HG02678 (cell line): ENCODE results near the gene AMPH.
"Not testable (repeated sequence)": the region's sequence is repeated elsewhere in the genome, so short reads cannot be mapped to it uniquely, and the experiment has no call there.

Experiments used
- ATAC-seq: cut with Tn5 transposase; IDR thresholded peaks from one replicate; pipeline ENCODE4 v1.9.1; 2021; ENCODE audit warnings: mild to moderate bottlenecking, moderate library complexity; ENCODE audit not compliant: unreplicated experiment

The AMPH gene

DNA sequence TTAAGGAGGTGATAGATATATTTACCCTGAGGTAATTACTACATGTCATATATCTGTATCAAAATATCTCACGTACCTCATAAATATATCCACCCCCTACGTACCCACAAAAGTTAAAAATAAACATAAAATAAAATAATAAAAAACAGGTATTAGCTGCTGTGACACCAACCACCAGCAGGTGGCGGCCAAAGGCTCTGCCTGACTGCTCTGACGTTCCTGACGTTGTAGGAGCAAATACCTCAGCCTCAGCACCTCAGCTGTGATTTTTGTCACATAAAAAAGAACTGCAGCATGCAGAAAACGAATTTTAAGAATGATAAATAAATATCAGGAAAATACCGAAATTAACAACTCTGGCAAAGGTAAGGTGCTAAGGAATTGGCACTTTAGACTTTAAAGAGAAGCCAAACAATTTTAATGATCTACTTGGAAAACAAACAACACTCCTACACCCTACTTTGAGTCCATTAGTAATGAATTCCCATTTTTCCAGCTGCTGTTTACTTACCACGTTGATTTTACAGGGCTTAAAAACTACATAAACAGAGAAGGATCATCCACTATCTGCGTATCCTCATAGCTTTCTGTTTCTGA lies 232.3 kb downstream of the AMPH start:
- peak; percentile 63 for ATAC-seq

DNA sequence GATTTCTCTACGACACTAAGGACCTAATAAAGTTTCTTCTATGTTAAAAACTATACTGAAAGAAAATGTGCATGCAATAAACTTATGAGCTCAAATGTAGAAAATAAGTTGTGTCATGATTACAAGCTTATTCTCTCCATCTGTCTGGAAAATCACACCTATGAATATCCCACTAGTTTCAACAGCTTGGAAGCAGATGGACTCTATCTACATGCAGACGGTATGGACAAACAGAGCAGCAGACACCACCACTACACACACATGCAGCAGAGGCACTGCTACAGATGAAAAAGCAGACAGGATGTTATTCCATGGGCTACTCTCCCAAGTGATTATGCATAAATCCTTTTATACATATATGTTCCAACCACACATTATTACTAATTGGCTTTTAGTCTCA lies 234.3 kb downstream of the AMPH start:
- ATAC-seq = no peak

DNA sequence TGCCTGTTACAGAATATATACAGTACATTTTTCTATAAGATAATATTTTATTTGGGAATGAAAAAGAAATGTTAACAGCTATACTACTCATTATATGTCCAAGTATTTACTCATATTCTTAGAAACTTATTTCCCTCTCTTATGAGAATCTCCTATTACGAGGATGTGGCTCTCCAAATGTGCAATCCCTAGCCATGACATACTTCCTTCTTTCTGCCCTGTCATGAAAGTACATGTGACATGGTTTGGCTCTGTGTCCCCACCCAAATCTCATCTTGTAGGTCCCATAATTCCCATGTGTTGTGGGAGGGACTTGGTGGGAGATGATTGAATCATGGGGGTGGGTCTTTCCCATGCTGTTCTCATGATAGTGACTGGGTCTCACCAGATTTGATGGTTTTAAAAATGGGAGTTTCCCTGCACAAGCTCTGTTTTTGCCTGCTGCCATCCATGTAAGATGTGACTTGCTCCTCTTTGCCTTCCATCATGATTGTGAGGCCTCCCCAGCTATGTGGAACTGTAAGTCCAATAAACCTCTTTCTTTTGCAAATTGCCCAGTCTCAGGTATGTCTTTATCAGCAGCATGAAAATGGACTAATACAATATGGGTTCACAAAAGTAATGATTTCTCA lies 235.1 kb downstream of the AMPH start:
- not testable (repeated sequence) for ATAC-seq

DNA sequence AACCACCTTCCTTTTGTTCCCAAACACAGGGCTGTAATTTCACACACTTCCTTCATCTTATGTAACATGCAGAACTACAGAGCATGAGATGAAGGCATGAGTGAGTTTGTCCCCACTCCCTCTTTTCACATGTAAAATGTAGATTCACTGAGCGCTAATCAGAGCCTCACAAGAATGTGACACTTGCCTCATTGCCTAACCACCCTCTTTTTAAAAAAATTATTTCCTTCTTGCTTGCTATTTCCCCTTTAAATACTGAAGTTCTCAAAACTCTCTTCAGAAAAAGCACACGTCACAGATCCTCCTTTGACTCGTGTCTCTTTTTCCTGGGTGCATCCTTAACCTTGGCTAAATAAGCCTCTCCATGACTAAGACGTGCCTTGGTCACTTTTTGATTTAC lies 236.5 kb downstream of the AMPH start:
- ATAC-seq = no peak

DNA sequence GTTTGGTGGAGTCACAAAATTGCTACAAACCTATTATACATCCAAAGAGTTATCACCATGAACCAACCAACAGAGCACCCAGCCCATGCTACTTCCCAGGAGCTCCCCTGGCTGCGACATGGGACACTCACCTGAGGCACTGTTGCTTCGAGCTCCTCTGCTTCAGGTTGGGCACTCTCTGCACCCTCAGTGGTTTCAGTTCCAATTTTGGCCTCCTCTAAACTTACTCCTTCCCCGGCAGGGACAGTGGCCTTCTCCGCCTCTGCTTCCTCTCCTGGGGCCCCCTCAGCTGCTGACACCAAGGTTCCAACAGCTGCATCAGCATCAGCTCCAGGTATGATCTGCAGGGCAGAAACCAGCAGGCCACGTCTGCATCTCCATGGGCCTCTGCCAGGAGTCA lies 237.3 kb downstream of the AMPH start:
- peak; percentile 79 for ATAC-seq

DNA sequence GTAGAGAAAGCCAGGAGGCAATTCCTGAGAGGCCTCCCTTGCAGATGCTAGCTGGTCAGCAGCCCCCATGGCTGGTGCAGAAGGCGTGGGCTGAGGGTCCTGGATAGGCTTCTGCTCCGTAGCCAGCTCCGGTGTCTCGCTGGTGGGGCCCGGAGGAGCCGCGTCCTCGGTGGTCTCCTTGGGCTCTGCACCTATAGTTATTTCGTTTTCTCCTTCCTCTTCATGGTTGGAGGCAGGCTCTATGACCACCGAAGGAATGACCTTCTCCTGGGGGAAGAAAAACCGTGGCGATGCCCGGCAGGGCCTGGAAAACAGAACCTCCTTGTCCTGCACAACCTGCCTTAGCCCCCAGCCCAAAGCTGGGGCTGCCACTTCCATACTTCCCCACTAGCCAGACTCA lies 239.4 kb downstream of the AMPH start:
- ATAC-seq = no peak

DNA sequence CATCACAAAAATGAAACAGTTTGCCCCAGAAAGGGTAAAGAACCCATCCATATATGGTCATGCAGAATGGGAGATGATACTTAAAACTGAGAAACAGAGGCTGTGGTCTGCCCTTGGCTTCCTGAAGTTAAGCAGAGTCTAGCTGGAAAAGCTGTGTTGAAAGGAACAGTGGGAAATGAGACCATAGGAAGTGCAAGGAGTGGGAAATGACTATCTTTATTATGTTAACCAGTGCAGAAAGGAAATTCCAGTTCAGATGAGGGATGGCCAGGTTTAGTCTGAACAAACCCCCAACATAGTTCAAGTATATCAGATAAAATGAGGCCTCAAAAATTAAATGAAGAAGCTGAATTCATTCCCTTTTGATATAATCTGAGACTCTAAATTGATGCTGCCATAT lies 245.5 kb downstream of the AMPH start:
- no peak for ATAC-seq

DNA sequence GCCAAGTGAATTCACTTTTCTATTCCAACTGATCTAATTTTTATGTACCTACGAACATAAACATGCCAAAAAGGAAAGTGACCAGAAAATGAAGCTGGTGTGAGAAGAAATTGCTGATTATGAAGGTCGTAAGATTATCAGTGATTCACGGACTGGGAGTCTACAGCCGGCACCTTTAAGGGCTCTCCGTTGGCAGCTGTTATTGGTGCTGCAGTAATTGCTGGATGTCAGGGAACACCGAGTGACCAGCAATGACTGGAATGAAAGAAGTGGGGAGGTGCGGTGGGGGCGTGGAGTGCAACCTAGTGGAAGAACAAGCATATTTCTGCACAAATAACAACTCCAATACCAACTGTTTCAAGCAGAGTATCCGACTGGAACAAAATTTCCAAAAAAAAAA lies 247.9 kb downstream of the AMPH start:
- no peak for ATAC-seq

DNA sequence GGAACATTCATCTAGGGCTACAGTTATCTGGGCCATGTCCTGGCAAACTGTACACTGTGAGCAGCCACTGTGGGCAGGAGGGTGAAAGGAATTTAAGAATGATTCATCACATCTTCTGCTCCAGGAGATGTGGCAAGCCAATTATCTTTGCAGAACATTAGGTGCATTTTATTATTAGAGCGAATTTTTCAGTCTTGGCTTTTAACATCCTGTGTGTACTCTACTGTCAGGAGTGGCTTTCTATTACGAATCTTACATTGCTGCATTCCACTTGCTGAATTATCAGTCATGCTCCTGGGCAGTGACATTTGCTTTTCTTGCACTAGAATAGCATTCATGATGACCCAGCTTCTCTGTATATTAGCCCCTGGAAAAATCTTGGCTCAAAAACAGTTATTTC lies 248.5 kb downstream of the AMPH start:
- no peak for ATAC-seq

DNA sequence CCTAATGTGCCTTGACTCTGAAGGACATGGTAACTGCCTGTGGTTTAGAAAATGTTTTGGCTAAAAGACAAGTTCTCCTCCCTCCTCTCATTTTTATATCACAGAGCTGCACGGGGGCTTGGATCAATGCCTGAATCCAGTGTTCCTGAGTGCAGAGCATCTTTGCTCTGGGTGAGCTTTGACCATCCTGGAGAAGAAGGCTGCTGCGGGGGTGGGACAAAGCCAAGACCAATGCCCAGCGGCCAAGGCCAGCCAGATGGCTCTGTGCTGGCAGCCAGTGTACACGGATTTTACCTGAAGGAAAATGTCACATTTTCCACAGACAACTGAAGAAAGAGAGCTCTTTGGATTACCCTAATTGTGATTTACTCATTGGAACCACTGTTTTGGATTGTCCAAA lies 255.7 kb downstream of the AMPH start:
- no peak for ATAC-seq

DNA sequence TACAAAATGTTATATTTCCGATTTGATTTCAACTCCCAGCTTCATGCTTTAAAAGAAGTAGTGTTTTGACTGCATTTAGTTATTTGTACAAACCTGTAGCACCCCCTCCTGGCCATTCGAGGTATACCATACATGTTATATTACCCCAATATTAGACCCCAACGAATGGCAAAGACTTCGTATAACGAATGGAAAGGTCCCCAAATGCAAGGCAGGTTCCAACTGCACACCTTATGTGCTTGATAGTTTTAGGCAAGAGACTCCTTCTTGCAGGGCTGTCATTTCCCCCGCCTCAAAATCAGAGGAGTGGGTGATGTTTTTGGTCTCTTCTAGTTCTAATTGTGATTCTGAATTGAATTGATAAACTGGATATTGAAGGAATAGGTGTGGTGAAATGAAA lies 256.7 kb downstream of the AMPH start:
- no peak for ATAC-seq

DNA sequence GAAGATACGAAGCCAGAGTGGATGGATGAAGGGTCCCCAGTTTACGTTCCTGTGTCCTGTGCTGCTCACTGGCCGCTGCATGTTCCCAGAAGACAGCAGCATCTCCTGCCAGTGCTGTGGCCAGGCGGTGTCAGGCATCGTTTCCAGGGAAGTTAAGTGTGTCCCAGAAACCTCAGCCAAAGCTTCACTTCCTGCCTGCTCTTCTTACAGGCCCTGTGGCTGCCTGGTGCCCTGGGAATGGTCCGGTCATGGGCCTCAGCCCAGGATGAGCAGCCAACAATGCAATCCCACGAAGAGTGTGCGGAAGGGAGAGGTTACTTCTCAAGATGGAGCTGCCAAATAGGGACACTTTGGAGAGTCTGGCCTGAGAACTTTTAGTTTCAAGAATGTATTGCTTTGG lies 258.0 kb downstream of the AMPH start:
- ATAC-seq = no peak

DNA sequence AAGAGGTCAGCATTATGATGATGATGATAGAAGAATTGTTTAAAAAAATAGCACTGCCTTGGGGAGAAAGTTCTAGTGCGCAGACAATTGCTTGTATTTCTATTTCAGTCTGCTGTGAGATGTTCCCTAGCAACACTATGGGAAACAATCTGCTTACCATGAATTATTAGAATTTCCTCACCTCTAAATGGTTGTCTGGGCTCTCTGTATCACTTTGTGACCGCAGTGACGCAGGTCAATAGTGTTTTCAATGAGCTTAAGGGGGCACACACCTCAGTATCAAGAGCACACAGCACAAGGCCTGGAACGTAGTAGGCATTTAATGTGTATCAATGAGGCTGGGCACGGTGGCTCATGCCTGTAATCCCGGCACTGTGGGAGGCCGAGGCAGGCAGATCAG lies 258.9 kb downstream of the AMPH start:
- ATAC-seq = no peak

DNA sequence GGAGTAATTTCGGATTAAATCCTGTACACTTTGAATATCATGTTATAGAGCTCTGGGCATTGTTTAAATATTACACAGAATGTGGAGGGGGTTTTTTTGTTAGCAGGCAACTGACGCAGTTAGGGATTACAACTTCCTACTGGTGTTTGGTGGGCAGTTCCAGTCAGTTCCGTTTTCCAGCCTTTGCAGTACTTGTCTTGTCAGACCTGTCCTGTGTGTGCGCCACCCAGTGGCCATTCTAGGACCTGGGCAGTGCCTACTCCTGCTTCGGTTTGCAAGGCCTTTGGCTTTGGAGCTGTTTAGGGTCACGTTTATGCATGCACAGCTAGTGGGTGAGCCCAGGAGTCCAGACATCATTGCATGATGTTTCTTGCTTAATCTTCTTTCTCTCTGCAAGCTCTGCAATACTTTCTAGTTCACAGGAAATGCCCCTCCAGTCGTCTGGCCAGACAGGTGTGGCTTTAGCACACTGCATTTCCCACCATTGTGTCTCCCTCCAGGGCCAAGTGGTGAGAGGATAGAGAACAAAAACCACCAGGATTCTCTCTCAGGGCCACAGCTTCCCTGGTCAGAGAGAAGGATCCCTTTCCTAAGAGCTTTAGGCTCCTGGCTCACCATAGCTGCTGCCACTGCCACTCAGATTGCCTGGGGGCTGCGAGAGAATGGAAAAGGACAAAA lies 261.2 kb downstream of the AMPH start:
- ATAC-seq = peak; percentile 66

DNA sequence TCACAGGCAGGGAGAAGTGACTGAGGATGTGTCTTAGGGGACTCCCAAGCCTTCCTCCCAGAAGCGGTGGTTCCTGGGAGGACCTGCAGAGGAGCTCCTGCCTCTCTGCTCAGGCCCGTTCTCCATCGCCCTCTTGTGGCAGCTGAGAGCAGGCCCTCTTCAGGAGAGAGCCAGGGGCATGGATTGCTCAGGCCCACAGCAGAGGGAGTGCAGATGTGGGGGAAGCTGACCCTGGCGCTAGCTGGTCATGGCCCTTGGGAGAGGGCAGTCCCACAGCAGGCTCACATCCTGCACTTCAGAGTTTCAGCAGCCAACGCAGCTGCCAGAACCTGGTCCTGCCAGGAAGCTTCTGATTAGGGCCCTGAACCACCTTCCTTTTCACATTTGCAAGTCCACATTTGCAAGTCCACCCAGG lies 263.0 kb downstream of the AMPH start:
- peak; percentile 49 for ATAC-seq

DNA sequence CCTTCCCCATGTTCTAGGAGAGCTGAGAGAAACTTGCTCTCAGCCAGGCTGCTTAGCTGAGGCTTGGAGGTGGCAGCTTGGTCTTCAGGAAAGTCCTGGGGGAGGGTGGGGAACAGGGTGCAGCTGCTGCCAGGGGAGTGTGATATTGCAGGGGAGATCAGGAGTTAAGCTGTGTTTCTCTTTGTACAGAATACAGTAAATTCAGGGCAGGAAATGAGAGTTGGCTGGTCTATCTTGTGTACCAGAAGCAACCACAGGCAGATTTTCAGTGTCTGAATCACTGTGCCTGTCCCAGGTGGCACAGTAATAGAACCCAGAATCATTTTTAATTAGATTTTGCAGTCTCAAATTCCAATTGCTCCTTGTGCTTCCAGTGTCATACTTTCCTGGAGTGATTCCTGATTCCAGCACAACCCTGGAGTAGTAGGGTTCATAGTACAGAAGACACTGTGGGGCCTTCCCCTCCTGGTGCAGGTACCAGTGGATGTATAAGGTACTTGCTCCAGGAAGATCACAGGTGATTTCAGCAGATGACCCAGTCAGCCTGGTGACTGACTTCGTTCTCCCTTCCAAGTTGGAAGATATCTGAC lies 263.8 kb downstream of the AMPH start:
- ATAC-seq = peak; percentile 69

DNA sequence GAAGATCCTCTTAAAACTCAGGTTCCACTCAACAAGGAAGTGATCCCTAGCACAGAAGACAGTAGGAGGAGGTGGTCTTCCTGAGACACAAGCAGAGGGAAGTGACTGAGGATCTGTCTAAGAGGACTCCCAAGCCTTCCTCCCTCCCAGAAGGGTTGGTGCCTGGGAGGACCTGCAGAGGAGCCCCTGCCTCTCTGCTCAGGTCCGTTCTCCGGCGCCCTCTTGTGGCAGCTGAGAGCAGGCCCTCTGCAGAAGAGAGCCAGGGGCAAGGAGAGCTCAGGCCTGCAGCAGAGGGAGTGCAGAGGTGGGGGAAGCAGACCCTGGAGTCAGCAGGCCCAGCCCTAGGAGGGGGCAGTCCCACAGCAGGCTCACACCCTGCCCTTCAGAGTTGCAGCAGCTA lies 267.8 kb downstream of the AMPH start:
- not testable (repeated sequence) for ATAC-seq

DNA sequence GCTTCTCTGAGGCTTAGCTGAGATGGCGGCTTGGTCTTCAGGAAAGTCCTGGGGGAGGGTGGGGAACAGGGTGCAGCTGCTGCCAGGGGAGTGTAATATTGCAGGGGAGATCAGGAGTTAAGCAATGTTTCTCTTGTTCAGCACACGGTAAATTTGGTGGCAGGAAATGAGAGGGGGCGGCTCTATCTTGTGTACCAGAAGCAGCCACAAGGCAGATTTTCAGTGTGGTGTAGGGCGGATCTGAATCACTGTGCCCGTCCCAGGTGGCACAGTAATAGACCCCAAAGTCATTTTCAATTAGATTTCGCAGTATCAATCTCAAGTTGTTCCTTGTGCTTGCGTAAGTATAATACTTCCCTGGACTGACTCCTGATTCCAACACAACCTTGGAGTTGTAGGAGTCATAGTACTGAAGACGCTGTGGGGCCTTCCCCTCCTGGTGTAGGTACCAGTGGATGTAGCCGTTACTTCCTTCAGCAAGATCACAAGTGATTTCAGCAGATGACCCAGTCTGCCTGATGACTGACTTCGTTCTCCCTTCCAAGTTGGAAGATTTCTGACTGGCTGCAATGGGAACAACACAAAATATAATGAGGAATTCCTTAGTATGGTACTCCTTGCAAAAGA lies 268.4 kb downstream of the AMPH start:
- ATAC-seq = peak; percentile 44

DNA sequence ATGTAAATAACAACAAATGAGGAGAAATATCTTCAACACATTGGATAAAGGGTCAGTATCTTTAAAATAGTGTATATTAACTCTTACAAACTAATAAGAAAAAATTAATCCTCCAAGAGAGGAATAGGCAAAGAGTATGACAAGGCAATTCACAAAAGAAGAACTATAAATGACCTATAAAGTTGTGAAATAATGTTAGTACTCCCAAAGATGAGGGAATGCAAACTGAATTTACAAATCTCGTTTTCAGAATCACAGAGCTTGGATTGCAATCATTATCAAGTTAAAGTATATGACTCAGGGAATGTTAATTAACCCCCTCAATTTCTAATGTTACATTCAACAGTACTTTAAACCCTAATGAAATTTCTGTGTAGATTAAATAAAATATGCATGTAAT lies 270.4 kb downstream of the AMPH start:
- ATAC-seq = no peak

DNA sequence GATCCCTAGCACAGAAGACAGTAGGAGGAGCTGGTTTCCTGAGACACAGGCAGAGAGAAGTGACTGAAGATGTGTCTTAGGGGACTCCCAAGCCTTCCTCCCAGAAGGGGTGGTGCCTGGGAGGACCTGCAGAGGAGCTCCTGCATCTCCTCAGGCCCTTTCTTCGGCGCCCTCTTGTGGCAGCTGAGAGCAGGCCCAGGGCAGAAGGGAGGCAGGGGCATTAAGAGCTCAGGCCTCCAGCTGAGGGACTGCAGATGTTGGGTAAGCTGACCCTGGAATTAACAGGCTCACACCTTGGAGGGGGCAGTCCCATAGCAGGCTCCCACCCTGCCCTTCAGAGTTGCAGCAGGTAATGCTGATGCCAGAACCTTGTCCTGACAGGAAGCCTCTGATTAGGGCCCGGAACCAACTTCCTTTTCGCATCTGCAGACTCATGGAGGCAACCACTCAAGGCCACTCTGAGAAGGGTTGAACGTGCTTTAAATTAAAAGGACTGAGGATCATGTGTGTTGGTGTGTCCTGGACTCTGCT lies 272.0 kb downstream of the AMPH start:
- ATAC-seq = peak; percentile 73

DNA sequence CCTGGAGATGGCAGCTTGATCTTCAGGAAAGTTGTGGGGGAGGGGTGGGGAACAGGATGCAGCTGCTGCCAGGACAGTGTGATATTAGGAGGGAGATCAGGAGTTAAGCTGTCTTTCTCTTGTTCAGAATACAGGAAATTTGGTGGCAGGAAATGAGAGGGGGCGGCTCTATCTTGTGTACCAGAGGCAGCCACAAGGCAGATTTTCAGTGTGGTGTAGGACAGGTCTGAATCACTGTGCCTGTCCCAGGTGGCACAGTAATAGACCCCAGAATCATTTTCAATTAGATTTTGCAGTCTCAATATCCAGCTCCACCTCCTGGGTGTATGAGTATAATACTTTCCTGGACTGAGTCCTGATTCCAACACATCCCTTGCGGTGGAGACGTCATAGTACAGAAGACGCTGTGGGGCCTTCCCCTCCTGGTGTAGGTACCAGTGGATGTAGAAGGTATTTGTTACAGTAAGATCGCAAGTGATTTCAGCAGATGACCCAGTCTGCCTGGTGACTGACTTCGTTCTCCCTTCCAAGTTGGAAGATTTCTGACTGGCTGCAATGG lies 272.8 kb downstream of the AMPH start:
- peak; percentile 26 for ATAC-seq
